Measurements from ENCODE around the gene PDZD2.
"Not testable (repeated sequence)": the region's sequence is repeated elsewhere in the genome, so short reads cannot be mapped to it uniquely, and the experiment has no call there.

PDZD2 gene

GRCh38 chr5:31733371-31733770 lies 94.4 kb downstream of the PDZD2 start:
- no peak for DNase-seq (ENCODE audit: low read depth)

GRCh38 chr5:31736127-31736526 lies 97.2 kb downstream of the PDZD2 start:
- DNase-seq (ENCODE audit: low read depth) = no peak

GRCh38 chr5:31738199-31738598 lies 99.3 kb downstream of the PDZD2 start:
- no peak for DNase-seq (ENCODE audit: low read depth)

GRCh38 chr5:31741496-31741895 lies 102.6 kb downstream of the PDZD2 start:
- DNase-seq (ENCODE audit: low read depth) = no peak

GRCh38 chr5:31743678-31744077 lies 104.7 kb downstream of the PDZD2 start:
- DNase-seq (ENCODE audit: low read depth) = no peak

GRCh38 chr5:31748458-31749172 lies 109.7 kb downstream of the PDZD2 start:
- no peak for DNase-seq (ENCODE audit: low read depth)

- DNase-seq (ENCODE audit: low read depth) = no peak
These were observed 111.3 kb downstream of the PDZD2 start for GRCh38 chr5:31750215-31750614.

GRCh38 chr5:31751610-31752009 lies 112.7 kb downstream of the PDZD2 start:
- DNase-seq (ENCODE audit: low read depth) = no peak

- no peak for DNase-seq (ENCODE audit: low read depth)
These were observed 114.9 kb downstream of the PDZD2 start for GRCh38 chr5:31753700-31754357.

GRCh38 chr5:31754358-31754704 lies 115.4 kb downstream of the PDZD2 start:
- DNase-seq (ENCODE audit: low read depth) = no peak

- no peak for DNase-seq (ENCODE audit: low read depth)
These were observed 116.1 kb downstream of the PDZD2 start for GRCh38 chr5:31754741-31755675.

- DNase-seq (ENCODE audit: low read depth) = no peak
These were observed 116.8 kb downstream of the PDZD2 start for GRCh38 chr5:31755676-31756230.

GRCh38 chr5:31757806-31758205 lies 118.9 kb downstream of the PDZD2 start:
- DNase-seq (ENCODE audit: low read depth) = no peak

- DNase-seq (ENCODE audit: low read depth) = no peak
These were observed 120.0 kb downstream of the PDZD2 start for GRCh38 chr5:31758803-31759425.

GRCh38 chr5:31759925-31760324 lies 121.0 kb downstream of the PDZD2 start:
- no peak for DNase-seq (ENCODE audit: low read depth)

- DNase-seq (ENCODE audit: low read depth) = no peak
These were observed 122.9 kb downstream of the PDZD2 start for GRCh38 chr5:31761877-31762276.

GRCh38 chr5:31763424-31763823 lies 124.5 kb downstream of the PDZD2 start:
- DNase-seq (ENCODE audit: low read depth) = no peak

- not testable (repeated sequence) for DNase-seq (ENCODE audit: low read depth)
These were observed 125.8 kb downstream of the PDZD2 start for GRCh38 chr5:31764687-31765086.

- DNase-seq (ENCODE audit: low read depth) = no peak
These were observed 128.6 kb downstream of the PDZD2 start for GRCh38 chr5:31767335-31768031.

- no peak for DNase-seq (ENCODE audit: low read depth)
These were observed 129.1 kb downstream of the PDZD2 start for GRCh38 chr5:31768046-31768445.

- no peak for DNase-seq (ENCODE audit: low read depth)
These were observed 129.9 kb downstream of the PDZD2 start for GRCh38 chr5:31768784-31769183.

Measured in T-helper 22 cell (primary cell).